Heart left ventricle (tissue), 13 donors: ENCODE results near the gene BRME1.

Experiments
- POLR2A ChIP-seq, 2 donors: fragments of 450-650 bp; IDR thresholded peaks; one replicate each; pipeline ENCODE4 v1.6.1; 2017; ENCODE audit warnings: antibody characterized with exemption in 2 of 2, mild to moderate bottlenecking in 2 of 2, moderate library complexity in 2 of 2
- TF ChIP-seq, protein P1 (sequence below), 12 donors: fragments of 200-600 bp; sonication (generic) in 4 of 12; IDR thresholded peaks; one replicate each; pipeline versions ENCODE4 v1.5.0 to v1.8.0; 2018 to 2022; ENCODE audit warnings: antibody characterized with exemption in 12 of 12, mild to moderate bottlenecking in 5 of 12
- donor health status: ischemic (EF 13 %, LVEDD 7.1; RV severe dilation, severe dysfunction).
- donor health status: DM: no; HTN: yes; CAD: no.
- donor health status: DM: no; HTN: no; CAD: no.
- donor health status: ischemic (EF 25% LVEDD 6.9; RV normal size, moderate dysfunction).
- donor health status: ischemic (EF 25% LVEDD 5.7; RV mildly dilated, moderate dysfunction).
- donor health status: ischemic (EF 35%, LVEDD 5.7; RV mildly dilated, moderate dysfunction).
- donor health status: nonischemic (EF 11% LVEDD 7.7; RV severe dilation, severe dysfunction).
- donor health status: DM: yes; HTN: yes; CAD: no.
- donor health status: PGD.
- donor health status: ischemic (EF 29% LVEDD 5.4; RV normal size, mild dysfunction).
- donor health status: nonischemic (EF 23%, LVEDD 6.1; RV moderate dilation, normal function).

DNA sequence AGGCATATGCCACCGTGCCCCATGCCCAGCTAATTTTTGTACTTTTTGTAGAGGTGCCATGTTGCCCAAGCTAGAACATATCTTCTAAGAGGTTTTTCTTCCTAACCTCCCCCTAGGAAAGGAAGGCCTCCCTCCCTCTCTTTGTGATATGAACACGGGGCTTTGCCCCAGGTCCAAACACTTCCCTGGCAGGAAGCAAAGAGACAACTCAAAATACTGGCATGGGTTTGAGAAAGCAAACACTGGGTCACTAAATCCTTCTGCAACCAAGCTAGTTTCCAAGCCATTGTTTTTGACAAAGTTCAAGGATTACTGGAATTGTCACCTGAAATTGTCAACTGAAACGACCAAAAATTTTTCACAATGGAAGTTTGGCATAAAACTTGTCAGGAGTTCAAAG lies 8.9 kb upstream of the BRME1 start:
- no peak for TF ChIP-seq POLR2A (IDR thresholded peaks at IDR 0.05)
- TF ChIP-seq, protein P1, sequence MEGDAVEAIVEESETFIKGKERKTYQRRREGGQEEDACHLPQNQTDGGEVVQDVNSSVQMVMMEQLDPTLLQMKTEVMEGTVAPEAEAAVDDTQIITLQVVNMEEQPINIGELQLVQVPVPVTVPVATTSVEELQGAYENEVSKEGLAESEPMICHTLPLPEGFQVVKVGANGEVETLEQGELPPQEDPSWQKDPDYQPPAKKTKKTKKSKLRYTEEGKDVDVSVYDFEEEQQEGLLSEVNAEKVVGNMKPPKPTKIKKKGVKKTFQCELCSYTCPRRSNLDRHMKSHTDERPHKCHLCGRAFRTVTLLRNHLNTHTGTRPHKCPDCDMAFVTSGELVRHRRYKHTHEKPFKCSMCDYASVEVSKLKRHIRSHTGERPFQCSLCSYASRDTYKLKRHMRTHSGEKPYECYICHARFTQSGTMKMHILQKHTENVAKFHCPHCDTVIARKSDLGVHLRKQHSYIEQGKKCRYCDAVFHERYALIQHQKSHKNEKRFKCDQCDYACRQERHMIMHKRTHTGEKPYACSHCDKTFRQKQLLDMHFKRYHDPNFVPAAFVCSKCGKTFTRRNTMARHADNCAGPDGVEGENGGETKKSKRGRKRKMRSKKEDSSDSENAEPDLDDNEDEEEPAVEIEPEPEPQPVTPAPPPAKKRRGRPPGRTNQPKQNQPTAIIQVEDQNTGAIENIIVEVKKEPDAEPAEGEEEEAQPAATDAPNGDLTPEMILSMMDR (IDR thresholded peaks at IDR 0.05): no peak
